Thyroid gland (tissue), 4 donors: ENCODE data around the gene SELENOF. TPM values are rescaled to one million over a fixed set of nuclear protein-coding genes. Genes with fewer than 3 reads are reported as not detected.

Experiments
- DNase-seq, 2 donors: peaks; one replicate each; pipeline ENCODE4 v3.0.0-alpha.2; 2019
- H3K27ac ChIP-seq, 3 donors: fragments of 200-600 bp; sonication (generic); 1 replicate in 2 of 3; 2 replicates in 1 of 3; pipeline ENCODE4 v1.5.1; 2016 to 2019; ENCODE audit warnings: mild to moderate bottlenecking in 1 of 3, moderate library complexity in 1 of 3
- H3K27me3 ChIP-seq: fragments of 200-600 bp; sonication (generic); one replicate; pipeline ENCODE4 v1.5.1; 2019
- H3K36me3 ChIP-seq, 2 donors: fragments of 200-600 bp; sonication (generic); one replicate each; pipeline ENCODE4 v1.5.1; 2016 to 2019
- H3K4me1 ChIP-seq, 2 donors: fragments of 200-600 bp; sonication (generic); one replicate each; pipeline ENCODE4 v1.5.1; 2017 to 2019
- H3K4me3 ChIP-seq, 3 donors: fragments of 200-600 bp; sonication (generic); replicated peaks in 1 of 3; 1 replicate in 2 of 3; 2 replicates in 1 of 3; pipeline ENCODE4 v1.5.1; 2016; ENCODE audit warnings: mild to moderate bottlenecking in 1 of 3
- H3K9me3 ChIP-seq: fragments of 200-600 bp; sonication (generic); one replicate; pipeline ENCODE4 v1.5.1; 2017
- CTCF ChIP-seq, 6 experiments: fragments of 200-600 bp in 3 of 6; fragments of 450-650 bp in 3 of 6; sonication (generic) in 3 of 6; IDR thresholded peaks; one replicate each; pipeline ENCODE4 v1.5.1; 2016 to 2019; ENCODE audit warnings: antibody characterized with exemption in 6 of 6, mild to moderate bottlenecking in 2 of 6, inconsistent platforms in 1 of 6, moderate library complexity in 1 of 6
- POLR2A ChIP-seq, 2 donors: fragments of 450-650 bp; IDR thresholded peaks; one replicate each; pipeline ENCODE4 v1.6.1; 2017; ENCODE audit warnings: antibody characterized with exemption in 2 of 2, mild to moderate bottlenecking in 2 of 2, moderate library complexity in 1 of 2
- WGBS, 2 donors: methylation state at CpG; one replicate each; pipeline ENCODE4 v1.1.5; 2017; 5-methylcytosine and 5-hydroxymethylcytosine counted together
- intact Hi-C: fragments of 100-400 bp; cut with DNase I; formaldehyde crosslinking; loops from one replicate; pipeline ENCODE4 v1.15.1; 2023
- total RNA-seq, 4 donors: library from RNA; depleted of rRNA; stranded (reverse); fragments of >200 nt; gene quantifications; one replicate each; pipeline ENCODE4 v1.2.3, GENCODE V29; 2016

Gene SELENOF
- total RNA-seq, 4 donors from 2014 or later = 232 to 299 (median 288) TPM

- Histone ChIP-seq H3K4me1 (no peaks in the 10 kb centered on the region), H3K4me3 (no peak overlapping the region), H3K9me3 (no peaks in the 10 kb centered on the region), H3K27me3 (no peaks in the 10 kb centered on the region), H3K27ac (no peak overlapping the region), H3K36me3 (no peaks in the 10 kb centered on the region)
- TF ChIP-seq CTCF (IDR thresholded peaks at IDR 0.05) (no peak), POLR2A (IDR thresholded peaks at IDR 0.05) (no peak)
- 94% methylated on average over 3 of the region's 3 CpGs for WGBS, 2 donors
- intact Hi-C loops = no loop called here
- no peak for DNase-seq
These were observed 59.6 kb downstream of the SELENOF start for GRCh38 chr1:86854352-86854751.

- Histone ChIP-seq H3K4me3 (no peak overlapping the region), H3K9me3 (no peaks in the 10 kb centered on the region), H3K4me1 (no peaks in the 10 kb centered on the region), H3K27ac (no peak overlapping the region), H3K27me3 (no peaks in the 10 kb centered on the region), H3K36me3 (no peaks in the 10 kb centered on the region)
- TF ChIP-seq CTCF (IDR thresholded peaks at IDR 0.05) (no peak), POLR2A (IDR thresholded peaks at IDR 0.05) (no peak)
- DNase-seq = no peak
- 88 to 89% methylated on average over 7 of the region's 7 CpGs for WGBS, 2 donors
- intact Hi-C loops = no loop called here
These were observed 61.0 kb downstream of the SELENOF start for GRCh38 chr1:86852782-86853408.

GRCh38 chr1:86852289-86852688 is 61.6 kb downstream of the SELENOF start:
- Histone ChIP-seq H3K4me3 (no peak overlapping the region), H3K4me1 (no peaks in the 10 kb centered on the region), H3K36me3 (no peaks in the 10 kb centered on the region), H3K9me3 (no peaks in the 10 kb centered on the region), H3K27ac (no peak overlapping the region), H3K27me3 (no peaks in the 10 kb centered on the region)
- no peak for DNase-seq
- WGBS, 2 donors = 67 to 68% methylated on average over 9 of the region's 9 CpGs
- no peak for TF ChIP-seq CTCF (IDR thresholded peaks at IDR 0.05)
- intact Hi-C loops = no loop called here

GRCh38 chr1:86849756-86850155 is 64.2 kb downstream of the SELENOF start:
- Histone ChIP-seq H3K27ac (no peak overlapping the region), H3K27me3 (no peaks in the 10 kb centered on the region), H3K36me3 (no peaks in the 10 kb centered on the region), H3K4me1 (no peaks in the 10 kb centered on the region), H3K4me3 (no peak overlapping the region), H3K9me3 (no peaks in the 10 kb centered on the region)
- no peak for DNase-seq
- 97 to 100% methylated on average over 3 of the region's 3 CpGs for WGBS, 2 donors
- intact Hi-C loops = no loop called here
- no peak for TF ChIP-seq POLR2A (IDR thresholded peaks at IDR 0.05)
- TF ChIP-seq CTCF (IDR thresholded peaks at IDR 0.05) = no peak

- H3K4me1 ChIP-seq = no peaks in the 10 kb centered on the region
- no peak overlapping the region for H3K27ac ChIP-seq
- H3K9me3 ChIP-seq = no peaks in the 10 kb centered on the region
- no peak for TF ChIP-seq POLR2A (IDR thresholded peaks at IDR 0.05)
- no peak for TF ChIP-seq CTCF (IDR thresholded peaks at IDR 0.05)
- DNase-seq = no peak
- H3K4me3 ChIP-seq = no peak overlapping the region
- 90 to 92% methylated on average over 2 of the region's 2 CpGs for WGBS, 2 donors
- intact Hi-C loops = no loop called here
- H3K36me3 ChIP-seq = no peaks in the 10 kb centered on the region
- no peaks in the 10 kb centered on the region for H3K27me3 ChIP-seq
These were observed 65.3 kb downstream of the SELENOF start for GRCh38 chr1:86848654-86849053.
